Neural cell (in vitro differentiated cells): ENCODE measurements around the gene PRR16. TPM values are rescaled to one million over a fixed set of nuclear protein-coding genes. Genes with fewer than 3 reads are reported as not detected.

Experiments
- H2AFZ ChIP-seq: fragments of 200-600, 300-800 bp; sonication (generic), shearing (Covaris generic); 2 replicates; pipeline ENCODE4 v1.6.0; 2014; ENCODE audit warnings: low read depth, mild to moderate bottlenecking, antibody characterized with exemption, low read length, moderate library complexity
- H3F3A ChIP-seq: fragments of 200-600 bp; shearing (Covaris generic); 2 replicates; pipeline ENCODE4 v1.6.1; 2016; ENCODE audit warnings: mild to moderate bottlenecking, moderate library complexity, mixed read lengths, antibody characterized with exemption, low read length; ENCODE audit not compliant: insufficient read depth, poor library complexity, severe bottlenecking
- H3K27ac ChIP-seq: fragments of 200-600, 300-800 bp; sonication (generic), shearing (Covaris generic); 2 replicates; pipeline ENCODE4 v1.5.1; 2014; ENCODE audit warnings: mild to moderate bottlenecking, low read length, moderate library complexity
- H3K27me3 ChIP-seq: fragments of 300-800, 200-600 bp; sonication (generic), shearing (Covaris generic); 2 replicates; pipeline ENCODE4 v1.6.0; 2014; ENCODE audit warnings: mild to moderate bottlenecking, low read depth, low read length, moderate library complexity; ENCODE audit not compliant: insufficient read depth
- H3K36me3 ChIP-seq: fragments of 300-800, 200-600 bp; sonication (generic), shearing (Covaris generic); 2 replicates; pipeline ENCODE4 v1.5.1; 2014; ENCODE audit warnings: mild to moderate bottlenecking, antibody characterized with exemption, low read length, moderate library complexity; ENCODE audit not compliant: insufficient read depth
- H3K4me2 ChIP-seq: fragments of 300-800, 200-600 bp; sonication (generic), shearing (Covaris generic); 2 replicates; pipeline ENCODE4 v1.6.0; 2014; ENCODE audit warnings: mild to moderate bottlenecking, low read length
- H3K4me3 ChIP-seq: fragments of 300-800, 200-600 bp; sonication (generic), shearing (Covaris generic); 2 replicates; pipeline ENCODE4 v1.5.1; 2014; ENCODE audit warnings: mild to moderate bottlenecking, low read length, moderate library complexity
- H3K79me2 ChIP-seq: fragments of 200-600 bp; shearing (Covaris generic); replicated peaks from 2 replicates; pipeline ENCODE4 v1.6.0; 2014; ENCODE audit warnings: mild to moderate bottlenecking, low read length, moderate library complexity; ENCODE audit not compliant: insufficient read depth
- H3K9ac ChIP-seq: fragments of 300-800, 200-600 bp; sonication (generic), shearing (Covaris generic); 2 replicates; pipeline ENCODE4 v1.6.1; 2016; ENCODE audit warnings: mild to moderate bottlenecking, low read length, mixed read lengths
- H3K9me2 ChIP-seq: fragments of 200-600 bp; shearing (Covaris generic); 2 replicates; pipeline ENCODE4 v1.6.1; 2016; ENCODE audit warnings: mild to moderate bottlenecking, low read length, mixed read lengths; ENCODE audit not compliant: insufficient read depth
- H3K9me3 ChIP-seq: fragments of 200-600, 300-800 bp; sonication (generic), shearing (Covaris generic); 2 replicates; pipeline ENCODE4 v1.6.1; 2016; ENCODE audit warnings: mild to moderate bottlenecking, mixed run types, low read length, moderate library complexity, mixed read lengths
- H4K20me1 ChIP-seq: fragments of 200-600 bp; shearing (Covaris generic); 2 replicates; pipeline ENCODE4 v1.6.1; 2016; ENCODE audit warnings: mild to moderate bottlenecking, mixed run types; ENCODE audit not compliant: insufficient read depth
- CTCF ChIP-seq: fragments of 450-650 bp; IDR thresholded peaks from 2 replicates; pipeline ENCODE4 v1.5.1; 2014; ENCODE audit warnings: antibody characterized with exemption, mild to moderate bottlenecking, moderate library complexity; ENCODE audit not compliant: poor library complexity, severe bottlenecking
- EP300 ChIP-seq: fragments of 450-650 bp; conservative IDR thresholded peaks from 2 replicates; pipeline ENCODE4 v1.6.1; 2014; ENCODE audit warnings: antibody characterized with exemption, mild to moderate bottlenecking, moderate library complexity; ENCODE audit not compliant: poor library complexity, severe bottlenecking
- EZH2 ChIP-seq: fragments of 200-600, 300-800 bp; shearing (Covaris generic), sonication (generic); IDR thresholded peaks from 2 replicates; pipeline ENCODE4 v1.6.1; 2014; ENCODE audit warnings: antibody characterized with exemption, low read length, borderline replicate concordance, mild to moderate bottlenecking; ENCODE audit not compliant: insufficient read depth, poor library complexity, severe bottlenecking
- MXI1 ChIP-seq: fragments of 450-650 bp; conservative IDR thresholded peaks from 2 replicates; pipeline ENCODE4 v1.6.1; 2014; ENCODE audit warnings: antibody characterized with exemption, mild to moderate bottlenecking; ENCODE audit not compliant: poor library complexity, severe bottlenecking
- POLR2AphosphoS5 ChIP-seq: IDR thresholded peaks from 2 replicates; pipeline ENCODE4 v1.6.1; 2012
- RAD21 ChIP-seq: fragments of 450-650 bp; conservative IDR thresholded peaks from 2 replicates; pipeline ENCODE4 v1.6.1; 2014; ENCODE audit warnings: antibody characterized with exemption, mild to moderate bottlenecking, moderate library complexity
- REST ChIP-seq: IDR thresholded peaks from 2 replicates; pipeline ENCODE4 v1.6.1; 2012; ENCODE audit warnings: borderline replicate concordance
- SMC3 ChIP-seq: fragments of 450-650 bp; conservative IDR thresholded peaks from 2 replicates; pipeline ENCODE4 v1.6.1; 2014; ENCODE audit warnings: antibody characterized with exemption, mild to moderate bottlenecking, moderate library complexity; ENCODE audit not compliant: poor library complexity
- TAF1 ChIP-seq: IDR thresholded peaks from 2 replicates; pipeline ENCODE4 v1.6.1; 2012; ENCODE audit warnings: low read depth
- polyA plus RNA-seq: library from polyadenylated mRNA; depleted of rRNA; stranded (reverse); fragments of >200 nt; gene quantifications from 2 replicates; pipeline ENCODE4 v1.2.3, GENCODE V29; 2014

Gene PRR16
- polyA plus RNA-seq, 1 donor from 2014 or later, result 1.7 TPM

GRCh38 chr5:120529386-120529785 lies 65.3 kb downstream of the PRR16 start:
- no peak overlapping the region for H2AFZ ChIP-seq

GRCh38 chr5:120531215-120531614 lies 67.1 kb downstream of the PRR16 start:
- Histone ChIP-seq H3F3A (no peaks in the 10 kb centered on the region), H3K4me3 (no peak overlapping the region), H3K9me2 (no peaks in the 10 kb centered on the region), H3K4me2 (no peak overlapping the region), H3K79me2 (no peaks in the 10 kb centered on the region), H3K36me3 (no peaks in the 10 kb centered on the region), H3K9ac (no peak overlapping the region), H3K27me3 (no peaks in the 10 kb centered on the region), H2AFZ (no peak overlapping the region), H3K27ac (no peak overlapping the region), H4K20me1 (no peaks in the 10 kb centered on the region), H3K9me3 (no peaks in the 10 kb centered on the region)
- no peak for TF ChIP-seq SMC3
- no peak for TF ChIP-seq RAD21
- no peak for TF ChIP-seq REST
- no peak for TF ChIP-seq TAF1
- TF ChIP-seq MXI1, result no peak
- TF ChIP-seq POLR2AphosphoS5, result no peak
- no peak for TF ChIP-seq CTCF

More at GRCh38 chr5:120529386-120529785, 65.3 kb downstream of the PRR16 start:
- no peaks in the 10 kb centered on the region for H4K20me1 ChIP-seq
- TF ChIP-seq REST (no peak), EZH2 (no peak), POLR2AphosphoS5 (no peak), MXI1 (no peak), EP300 (no peak), SMC3 (no peak), TAF1 (no peak), CTCF (no peak), RAD21 (no peak)
- H3K9me3 ChIP-seq, result no peaks in the 10 kb centered on the region
- H3K9ac ChIP-seq, result no peak overlapping the region
- H3F3A ChIP-seq, result no peaks in the 10 kb centered on the region
- no peaks in the 10 kb centered on the region for H3K79me2 ChIP-seq
- no peaks in the 10 kb centered on the region for H3K27me3 ChIP-seq
- no peak overlapping the region for H3K27ac ChIP-seq
- H3K9me2 ChIP-seq, result no peaks in the 10 kb centered on the region
- H3K4me2 ChIP-seq, result no peak overlapping the region
- no peak overlapping the region for H3K4me3 ChIP-seq
- H3K36me3 ChIP-seq, result no peaks in the 10 kb centered on the region
